Activated naive CD8-positive, alpha-beta T cell treated with anti-CD3 and anti-CD28 coated beads, Interleukin-2, amount 50 U/mL, for 16 hours (primary cell): ENCODE results near the gene SGCD.

Experiments used
- DNase-seq: peaks from one replicate; pipeline ENCODE4 v3.0.0-alpha.2; 2020; ENCODE audit warnings: low read depth, low spot score

Gene SGCD

GRCh38 chr5:156686796-156687195 lies 359.8 kb downstream of the SGCD start:
- no peak for DNase-seq

GRCh38 chr5:156687514-156687913 lies 360.6 kb downstream of the SGCD start:
- no peak for DNase-seq

DNA sequence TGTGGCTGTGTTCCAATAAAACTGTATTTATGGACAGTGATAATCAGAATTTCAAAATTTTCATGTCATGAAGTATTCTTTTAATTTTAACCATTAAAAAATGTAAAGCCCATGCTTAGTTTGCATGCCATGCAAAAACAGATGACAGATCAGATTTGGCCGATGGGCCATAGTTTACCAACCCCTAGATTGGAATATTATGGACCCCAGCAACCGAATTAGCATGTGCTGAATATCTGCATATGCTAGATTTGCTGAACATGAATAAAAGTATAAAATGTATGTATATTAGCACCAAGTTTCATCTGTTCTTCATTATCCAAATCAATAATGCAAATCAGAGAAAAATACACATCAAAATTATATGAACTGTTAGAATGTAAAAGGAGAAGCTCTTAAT lies 364.6 kb downstream of the SGCD start:
- no peak for DNase-seq

DNA sequence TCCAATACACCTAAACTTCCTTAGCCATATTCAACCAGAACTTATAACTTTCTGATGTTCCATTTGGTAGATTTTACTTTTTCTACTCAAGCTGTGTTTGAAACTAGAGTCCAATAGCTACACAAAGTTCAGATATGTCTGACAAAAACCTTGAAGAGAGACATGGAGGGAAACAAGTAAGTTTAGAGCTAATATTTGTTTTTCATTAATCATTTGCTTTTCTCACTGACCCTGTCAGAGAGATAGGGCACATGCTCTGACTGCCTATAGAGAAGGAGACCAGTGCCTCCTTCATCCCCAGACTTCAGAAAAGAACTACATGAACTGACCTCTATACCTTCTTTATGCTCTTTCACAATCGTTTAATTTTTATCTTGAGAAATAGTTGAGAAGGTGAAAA lies 366.1 kb downstream of the SGCD start:
- DNase-seq: no peak

DNA sequence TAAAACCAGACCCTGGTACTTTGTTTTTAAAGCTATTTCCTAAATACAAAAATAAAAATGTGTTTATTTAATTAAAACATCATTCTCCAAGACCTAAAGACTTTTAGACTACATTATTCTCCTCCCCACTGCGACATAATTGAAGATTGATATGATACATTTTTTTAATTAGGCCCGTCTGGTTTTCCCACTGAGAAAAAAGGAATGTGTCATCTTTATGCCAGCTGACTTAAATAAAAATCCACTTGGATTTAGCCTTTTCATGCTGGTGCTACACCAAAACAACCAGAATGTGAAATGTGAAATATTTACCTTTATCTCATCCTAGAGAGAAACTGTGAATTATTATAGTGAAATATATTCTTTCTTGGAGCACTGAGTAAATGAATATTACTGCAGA lies 367.6 kb downstream of the SGCD start:
- no peak for DNase-seq

DNA sequence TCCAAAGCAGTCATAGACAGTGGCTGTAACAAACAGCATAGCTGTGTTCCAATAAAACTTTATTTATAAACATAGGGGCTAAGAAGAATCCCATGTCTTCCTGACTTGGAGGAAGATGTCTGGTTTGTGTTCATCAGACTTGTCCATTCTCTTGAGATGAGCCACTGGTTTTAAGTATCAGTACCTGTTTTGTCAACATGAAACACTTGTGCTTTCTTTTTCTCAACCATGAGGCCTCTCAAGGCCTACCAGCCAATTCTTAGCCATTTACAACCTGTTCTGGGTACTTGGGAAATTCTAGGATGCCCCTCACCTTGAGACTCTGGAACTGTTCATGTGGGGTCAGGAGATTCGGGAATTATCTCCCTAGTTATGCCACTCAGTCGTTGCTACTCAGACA lies 368.8 kb downstream of the SGCD start:
- DNase-seq: no peak

DNA sequence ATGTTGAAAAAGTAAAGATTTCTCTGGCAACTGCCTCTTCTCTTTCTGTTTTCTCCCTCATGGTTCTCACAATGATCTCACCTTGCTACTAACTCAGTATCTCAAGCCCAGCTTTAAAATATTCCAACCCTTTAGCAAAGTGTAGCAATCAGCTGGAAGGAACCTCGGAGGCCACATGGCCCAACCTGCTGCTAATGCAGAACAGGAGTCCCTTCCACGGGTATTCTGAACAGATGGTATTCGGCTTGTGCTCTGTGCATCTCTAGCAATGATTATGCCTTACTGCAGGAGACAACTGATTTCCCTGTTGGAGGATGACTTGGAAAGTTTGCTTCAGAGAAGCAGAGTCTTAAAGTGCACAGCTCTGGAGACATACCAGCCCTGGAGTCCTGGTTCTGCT lies 371.4 kb downstream of the SGCD start:
- DNase-seq: no peak

DNA sequence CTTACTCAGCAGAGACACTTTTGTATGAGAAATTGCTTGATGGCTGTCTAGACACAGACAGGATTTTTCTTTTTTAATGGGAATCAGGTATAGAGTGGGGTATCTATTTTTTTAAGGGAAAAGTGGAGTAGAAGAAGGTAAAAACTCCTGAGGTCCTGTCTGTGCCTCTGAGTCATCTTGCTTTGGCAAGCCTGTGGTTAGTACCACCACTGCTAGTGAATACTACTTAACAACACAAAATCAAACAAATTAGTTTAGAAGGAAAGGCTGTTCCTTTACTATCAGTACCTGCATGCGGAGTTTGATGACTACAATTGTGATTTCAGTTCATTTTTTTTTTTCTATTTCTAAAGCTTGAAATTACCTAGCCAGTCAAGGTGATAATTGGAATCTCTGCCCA lies 372.2 kb downstream of the SGCD start:
- no peak for DNase-seq

DNA sequence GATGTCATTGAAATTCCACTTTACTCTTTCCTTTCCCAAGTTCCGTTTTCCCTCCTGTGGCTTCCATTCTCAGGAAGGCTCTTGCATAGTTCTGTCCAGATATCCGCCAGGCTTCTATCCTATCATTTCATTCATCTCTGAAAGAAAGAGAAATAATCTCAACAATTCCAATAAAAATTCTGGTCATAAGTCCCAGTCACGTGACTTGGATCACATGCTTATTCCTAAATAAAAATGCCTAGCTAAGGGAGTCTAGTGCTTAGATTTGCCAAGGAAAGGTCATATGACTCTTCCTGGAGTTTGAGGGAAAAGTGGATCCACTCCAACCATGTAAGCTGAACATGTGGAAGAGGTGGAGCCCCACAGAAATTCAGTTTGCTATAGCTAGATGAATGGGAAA lies 377.2 kb downstream of the SGCD start:
- DNase-seq: no peak

DNA sequence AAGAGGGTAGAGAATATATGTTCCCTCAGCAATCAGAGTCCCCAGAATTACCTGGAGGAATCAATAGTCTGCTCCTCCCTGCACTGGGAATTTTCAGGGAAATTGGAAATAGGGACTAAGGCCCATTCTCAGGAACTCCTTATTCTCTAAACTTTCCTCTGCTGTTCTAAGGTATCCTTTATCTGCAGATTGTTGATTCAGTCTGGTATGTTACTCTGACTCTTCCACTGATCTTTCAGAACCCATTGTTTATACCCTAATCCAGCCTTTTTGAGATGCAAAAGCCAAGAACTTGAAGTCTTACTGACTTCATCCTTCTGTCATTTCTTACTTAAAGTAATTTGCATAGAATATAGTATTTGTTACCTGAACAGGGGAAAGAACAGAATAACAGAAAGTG lies 379.7 kb downstream of the SGCD start:
- no peak for DNase-seq

DNA sequence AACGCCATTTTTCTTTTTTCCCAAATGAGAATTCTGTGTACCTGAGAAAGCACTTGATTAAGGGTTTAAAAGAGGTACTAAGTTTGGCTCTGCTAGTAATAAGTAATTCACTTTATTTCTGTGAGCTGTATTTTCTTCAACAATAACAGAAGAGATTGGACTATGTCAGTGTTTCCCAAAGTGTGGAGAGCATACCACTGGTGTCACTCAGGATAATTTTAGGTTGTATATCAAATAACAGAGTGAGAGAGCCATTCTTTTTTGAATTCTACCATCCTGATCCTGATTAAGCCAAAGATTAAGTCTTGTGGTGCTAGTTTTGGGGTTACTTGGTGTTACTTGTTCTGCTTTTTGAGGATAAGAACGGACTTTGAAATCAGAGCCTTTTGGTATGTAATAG lies 380.8 kb downstream of the SGCD start:
- DNase-seq: no peak

- DNase-seq: no peak
These were observed 388.3 kb downstream of the SGCD start for GRCh38 chr5:156715287-156715686.

DNA sequence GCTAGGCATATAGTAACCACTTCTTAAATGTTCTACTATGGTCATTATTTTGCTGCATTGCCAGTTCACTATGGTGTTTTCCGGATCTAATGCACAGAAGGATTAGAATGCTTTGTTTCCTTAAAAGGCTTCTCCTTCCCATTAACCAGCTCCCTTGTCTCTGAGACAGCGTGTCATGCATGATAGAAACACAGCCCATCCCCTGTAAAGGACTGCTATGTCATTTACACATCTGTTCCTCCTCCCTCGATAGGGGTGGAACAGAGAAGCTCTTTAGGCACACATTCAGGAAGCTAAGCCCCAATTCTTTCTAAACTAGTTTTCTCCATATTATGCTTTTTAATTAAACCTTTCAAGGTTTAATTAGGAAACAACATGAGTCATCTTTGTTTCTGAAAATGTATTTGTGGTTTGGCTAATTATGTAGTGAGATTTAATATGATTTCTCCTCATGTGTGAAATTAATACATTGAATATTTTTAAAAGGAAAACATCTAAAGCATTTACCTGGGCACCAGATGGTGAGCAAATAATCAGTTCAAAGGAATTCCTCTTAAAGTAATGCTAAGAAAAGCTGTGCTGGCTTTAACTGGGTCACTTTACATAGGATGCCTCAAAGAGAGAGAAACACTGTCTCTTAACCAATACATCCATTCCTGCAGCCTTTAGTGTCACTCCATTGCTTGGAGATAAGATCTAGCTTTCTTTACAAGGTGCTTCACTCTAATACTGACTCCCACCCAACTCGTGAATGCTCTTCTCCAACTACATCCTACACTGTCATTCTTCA lies 389.8 kb downstream of the SGCD start:
- DNase-seq: no peak

GRCh38 chr5:156718985-156719384 lies 392.0 kb downstream of the SGCD start:
- no peak for DNase-seq

DNA sequence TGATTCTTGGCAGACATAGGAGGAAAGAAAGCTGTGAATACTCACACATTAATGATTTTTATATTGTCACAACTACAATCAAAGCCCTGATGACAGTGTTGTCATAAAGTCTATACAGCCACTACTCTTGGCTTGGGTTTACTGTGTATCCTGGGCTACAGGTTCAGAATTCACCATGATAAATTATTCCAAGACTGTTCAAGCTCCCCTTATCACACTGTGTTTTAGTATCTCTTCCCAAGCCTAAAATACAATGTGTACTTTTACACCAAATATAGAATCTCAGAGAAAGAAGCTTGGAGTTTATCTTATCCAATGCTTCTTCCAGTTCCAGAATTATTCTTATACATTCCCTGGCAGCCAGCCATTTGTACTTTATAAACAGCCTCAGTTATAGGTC lies 395.4 kb downstream of the SGCD start:
- DNase-seq: no peak

GRCh38 chr5:156735477-156735876 lies 408.5 kb downstream of the SGCD start:
- DNase-seq: no peak

GRCh38 chr5:156741516-156741915 lies 414.6 kb downstream of the SGCD start:
- DNase-seq: no peak

- no peak for DNase-seq
These were observed 426.9 kb downstream of the SGCD start for GRCh38 chr5:156753846-156754245.

GRCh38 chr5:156755421-156756087 lies 428.6 kb downstream of the SGCD start:
- DNase-seq: no peak

- DNase-seq: no peak
These were observed 431.2 kb downstream of the SGCD start for GRCh38 chr5:156758011-156758791.

- no peak for DNase-seq
These were observed 432.2 kb downstream of the SGCD start for GRCh38 chr5:156759156-156759555.

DNA sequence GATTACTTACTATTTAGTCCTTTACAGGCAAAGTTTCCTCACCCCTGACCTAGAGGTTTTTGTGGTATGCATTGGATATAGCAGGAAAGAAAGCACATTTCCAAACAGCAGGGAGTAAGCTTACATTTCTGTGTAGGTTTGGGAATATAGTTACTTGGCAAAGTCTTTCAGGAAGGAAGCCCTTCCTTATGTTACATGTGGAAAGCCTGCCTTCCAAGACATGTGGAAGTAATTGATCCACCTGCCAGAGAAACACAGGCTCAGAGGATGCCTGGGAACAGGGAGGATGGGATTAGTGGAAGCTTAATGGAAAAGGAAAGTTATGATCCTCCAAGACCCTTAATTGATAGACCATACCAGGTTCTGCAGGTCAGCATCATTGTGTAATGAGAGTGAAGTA lies 435.8 kb downstream of the SGCD start:
- DNase-seq: no peak
